ENCODE results near the gene PDXDC1.
"Not testable (repeated sequence)": the region's sequence is repeated elsewhere in the genome, so short reads cannot be mapped to it uniquely, and the experiment has no call there.

PDXDC1 gene

DNA sequence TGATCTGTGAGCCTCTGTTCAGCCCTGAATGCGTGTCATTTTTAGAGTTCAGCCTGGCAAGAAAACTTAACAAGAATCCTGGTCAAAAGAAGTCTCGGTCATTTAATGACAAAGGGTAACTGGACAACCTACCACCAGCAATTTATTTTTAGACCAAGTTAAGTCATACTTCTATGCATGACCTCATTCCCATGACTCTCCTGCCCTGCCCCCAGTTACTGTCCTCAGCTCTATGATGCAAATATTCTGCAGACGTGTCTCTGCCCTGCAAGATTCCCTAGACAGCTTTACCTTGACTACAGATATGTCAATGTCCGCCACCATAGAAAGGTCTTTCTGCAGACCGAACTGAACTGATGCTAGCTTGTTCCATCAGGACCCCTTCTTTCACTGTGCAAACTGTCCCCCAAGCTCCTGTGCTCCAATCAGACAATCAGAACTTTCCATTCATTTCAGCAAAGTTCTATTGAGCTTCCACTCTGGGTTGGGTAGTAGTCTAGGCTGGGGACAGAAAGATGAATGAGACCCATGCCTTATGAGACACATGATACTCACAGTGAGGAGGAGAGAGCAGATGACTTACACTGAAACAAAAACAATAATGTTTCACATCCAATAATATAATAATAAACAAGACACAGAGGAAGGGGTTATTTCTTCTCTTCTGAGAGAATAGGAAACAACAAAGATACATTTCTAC, 194.3 kb downstream of the PDXDC1 start:
- WGBS (ENCODE audit: insufficient coverage), result 86% methylated on average over 3 of the region's 5 CpGs
- H3K27me3 ChIP-seq (replicated peaks in 2 of 5; ENCODE audit: control insufficient read depth in 4 of 5, insufficient read depth in 5 of 5, low read length in 4 of 5); POLR2A ChIA-PET: not testable (repeated sequence)

DNA sequence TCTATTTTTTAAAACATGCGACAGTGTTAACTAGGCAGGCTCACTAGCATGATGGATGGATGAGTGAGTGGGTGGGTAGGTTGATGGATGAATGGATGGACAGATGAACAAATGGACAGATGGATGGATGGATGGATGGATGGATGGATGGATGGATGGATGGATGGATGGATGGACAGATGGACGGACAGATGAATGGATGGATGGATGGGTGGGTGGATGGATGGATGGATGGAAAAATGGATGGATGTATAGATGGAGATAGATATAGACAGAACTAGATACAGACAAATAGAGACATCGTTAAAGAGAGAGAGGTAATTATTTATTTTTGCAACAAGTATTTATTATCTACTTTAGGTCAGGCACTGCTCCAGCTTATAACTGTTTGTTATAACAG, 205.1 kb downstream of the PDXDC1 start:
- H3K4me3 ChIP-seq (ENCODE audit: control insufficient read depth in 1 of 7, extremely low read depth in 1 of 7, insufficient read depth in 4 of 7, low read depth in 2 of 7, low read length in 6 of 7); H3K36me3 ChIP-seq (ENCODE audit: control insufficient read depth in 4 of 4, insufficient read depth in 4 of 4, low read length in 3 of 4); DNase-seq; H3K27ac ChIP-seq (ENCODE audit: insufficient read depth in 1 of 2, low read depth in 1 of 2, low read length in 2 of 2, poor library complexity in 1 of 2, severe bottlenecking in 2 of 2); CTCF ChIA-PET; POLR2A ChIA-PET; H3K9me3 ChIP-seq (ENCODE audit: control extremely low read depth in 1 of 5, control insufficient read depth in 4 of 5, insufficient read depth in 2 of 5, low read depth in 1 of 5, low read length in 4 of 5); H3K27me3 ChIP-seq (replicated peaks in 2 of 5; ENCODE audit: control insufficient read depth in 4 of 5, insufficient read depth in 5 of 5, low read length in 4 of 5); H3K4me1 ChIP-seq (ENCODE audit: control extremely low read depth in 1 of 4, control insufficient read depth in 4 of 4, insufficient read depth in 4 of 4, low read length in 3 of 4): not testable (repeated sequence)
- 92% methylated on average over 1 of the region's 3 CpGs for WGBS (ENCODE audit: insufficient coverage)

More for the DNA sequence above, 194.3 kb downstream of the PDXDC1 start:
- H3K27ac ChIP-seq (ENCODE audit: insufficient read depth in 1 of 2, low read depth in 1 of 2, low read length in 2 of 2, poor library complexity in 1 of 2, severe bottlenecking in 2 of 2); H3K36me3 ChIP-seq (ENCODE audit: control insufficient read depth in 4 of 4, insufficient read depth in 4 of 4, low read length in 3 of 4); CTCF ChIA-PET; H3K4me3 ChIP-seq (ENCODE audit: control insufficient read depth in 1 of 7, extremely low read depth in 1 of 7, insufficient read depth in 4 of 7, low read depth in 2 of 7, low read length in 6 of 7); DNase-seq; H3K9me3 ChIP-seq (ENCODE audit: control extremely low read depth in 1 of 5, control insufficient read depth in 4 of 5, insufficient read depth in 2 of 5, low read depth in 1 of 5, low read length in 4 of 5); H3K4me1 ChIP-seq (ENCODE audit: control extremely low read depth in 1 of 4, control insufficient read depth in 4 of 4, insufficient read depth in 4 of 4, low read length in 3 of 4): not testable (repeated sequence)

DNA sequence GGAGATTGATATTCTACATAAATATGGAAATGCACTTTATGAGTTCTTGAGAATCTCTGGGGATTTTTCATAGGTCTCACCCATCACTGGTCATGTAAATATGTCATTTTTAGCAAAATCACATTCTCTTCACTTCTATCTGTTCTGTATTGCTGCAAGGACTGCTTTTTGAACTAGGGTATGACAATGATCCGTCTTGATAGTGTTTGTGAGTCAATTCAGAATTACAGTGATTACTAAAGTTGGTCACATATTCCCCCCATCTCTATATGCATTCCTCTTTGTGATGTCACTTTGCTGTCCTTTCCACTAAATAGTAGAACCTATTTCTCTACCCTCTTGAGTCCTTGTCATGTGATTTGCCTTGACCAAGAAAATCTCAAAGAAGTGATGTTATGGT, 206.1 kb downstream of the PDXDC1 start:
- POLR2A ChIA-PET; H3K36me3 ChIP-seq (ENCODE audit: control insufficient read depth in 4 of 4, insufficient read depth in 4 of 4, low read length in 3 of 4); CTCF ChIA-PET; H3K9me3 ChIP-seq (ENCODE audit: control extremely low read depth in 1 of 5, control insufficient read depth in 4 of 5, insufficient read depth in 2 of 5, low read depth in 1 of 5, low read length in 4 of 5); H3K4me1 ChIP-seq (ENCODE audit: control extremely low read depth in 1 of 4, control insufficient read depth in 4 of 4, insufficient read depth in 4 of 4, low read length in 3 of 4); DNase-seq; H3K27ac ChIP-seq (ENCODE audit: insufficient read depth in 1 of 2, low read depth in 1 of 2, low read length in 2 of 2, poor library complexity in 1 of 2, severe bottlenecking in 2 of 2); H3K4me3 ChIP-seq (ENCODE audit: control insufficient read depth in 1 of 7, extremely low read depth in 1 of 7, insufficient read depth in 4 of 7, low read depth in 2 of 7, low read length in 6 of 7); H3K27me3 ChIP-seq (replicated peaks in 2 of 5; ENCODE audit: control insufficient read depth in 4 of 5, insufficient read depth in 5 of 5, low read length in 4 of 5): not testable (repeated sequence)
- WGBS (ENCODE audit: insufficient coverage), result no CpG with 5 or more reads among the region's 1 CpG

DNA sequence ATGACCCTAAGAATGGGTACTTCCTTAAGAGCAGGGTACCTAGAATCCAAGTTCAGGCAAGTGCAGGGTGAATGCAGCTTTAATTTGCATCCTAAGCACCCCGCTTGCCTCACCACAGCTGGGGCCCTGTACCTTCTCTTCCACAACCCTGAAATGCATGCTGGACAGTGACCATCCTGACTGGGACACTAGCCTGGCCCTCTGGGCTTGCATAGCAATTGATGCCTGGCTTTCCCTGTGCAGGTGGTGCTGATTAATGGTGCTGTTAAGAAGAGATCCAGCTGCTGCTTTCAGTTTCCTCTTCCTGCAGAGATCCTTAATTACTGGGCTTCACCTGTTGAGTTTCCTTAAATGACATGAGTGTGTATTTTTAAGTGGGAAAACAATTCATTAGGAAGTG, 209.2 kb downstream of the PDXDC1 start:
- H3K4me3 ChIP-seq (ENCODE audit: control insufficient read depth in 1 of 7, extremely low read depth in 1 of 7, insufficient read depth in 4 of 7, low read depth in 2 of 7, low read length in 6 of 7); H3K27me3 ChIP-seq (replicated peaks in 2 of 5; ENCODE audit: control insufficient read depth in 4 of 5, insufficient read depth in 5 of 5, low read length in 4 of 5); DNase-seq; H3K9me3 ChIP-seq (ENCODE audit: control extremely low read depth in 1 of 5, control insufficient read depth in 4 of 5, insufficient read depth in 2 of 5, low read depth in 1 of 5, low read length in 4 of 5); H3K27ac ChIP-seq (ENCODE audit: insufficient read depth in 1 of 2, low read depth in 1 of 2, low read length in 2 of 2, poor library complexity in 1 of 2, severe bottlenecking in 2 of 2); H3K4me1 ChIP-seq (ENCODE audit: control extremely low read depth in 1 of 4, control insufficient read depth in 4 of 4, insufficient read depth in 4 of 4, low read length in 3 of 4); POLR2A ChIA-PET; CTCF ChIA-PET; H3K36me3 ChIP-seq (ENCODE audit: control insufficient read depth in 4 of 4, insufficient read depth in 4 of 4, low read length in 3 of 4): not testable (repeated sequence)
- no CpG with 5 or more reads among the region's 1 CpG for WGBS (ENCODE audit: insufficient coverage)
